ENCODE data around the gene CACNA2D3.

The CACNA2D3 gene

GRCh38 chr3:54274607-54275006 lies 152.3 kb downstream of the CACNA2D3 start:
- DNase-seq (ENCODE audit: low spot score), result no peak

GRCh38 chr3:54279005-54279583 lies 156.7 kb downstream of the CACNA2D3 start:
- no peak for DNase-seq (ENCODE audit: low spot score)

DNA sequence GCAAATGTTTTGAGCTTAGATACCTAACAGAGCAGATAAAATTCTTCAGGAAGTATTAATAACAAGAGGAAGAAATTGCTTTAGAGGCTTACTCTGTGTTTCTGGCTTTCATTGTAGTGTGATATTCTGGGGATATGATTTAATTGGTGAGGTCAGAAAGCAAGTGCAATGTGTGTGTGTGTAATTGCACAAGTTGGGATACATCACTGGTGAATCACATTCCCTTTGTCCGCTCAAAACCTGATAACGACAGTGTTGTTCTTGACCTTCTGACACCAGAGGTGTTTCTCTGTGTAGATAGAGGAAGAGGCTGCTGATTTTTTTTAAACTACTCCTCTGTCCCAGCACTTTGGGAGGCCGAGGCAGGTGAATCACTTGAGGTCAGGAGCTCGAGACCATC lies 161.1 kb downstream of the CACNA2D3 start:
- no peak for DNase-seq (ENCODE audit: low spot score)

- DNase-seq (ENCODE audit: low spot score), result no peak
Measured at GRCh38 chr3:54294214-54294613, 171.9 kb downstream of the CACNA2D3 start.

GRCh38 chr3:54296531-54296930 lies 174.2 kb downstream of the CACNA2D3 start:
- DNase-seq (ENCODE audit: low spot score), result no peak

DNA sequence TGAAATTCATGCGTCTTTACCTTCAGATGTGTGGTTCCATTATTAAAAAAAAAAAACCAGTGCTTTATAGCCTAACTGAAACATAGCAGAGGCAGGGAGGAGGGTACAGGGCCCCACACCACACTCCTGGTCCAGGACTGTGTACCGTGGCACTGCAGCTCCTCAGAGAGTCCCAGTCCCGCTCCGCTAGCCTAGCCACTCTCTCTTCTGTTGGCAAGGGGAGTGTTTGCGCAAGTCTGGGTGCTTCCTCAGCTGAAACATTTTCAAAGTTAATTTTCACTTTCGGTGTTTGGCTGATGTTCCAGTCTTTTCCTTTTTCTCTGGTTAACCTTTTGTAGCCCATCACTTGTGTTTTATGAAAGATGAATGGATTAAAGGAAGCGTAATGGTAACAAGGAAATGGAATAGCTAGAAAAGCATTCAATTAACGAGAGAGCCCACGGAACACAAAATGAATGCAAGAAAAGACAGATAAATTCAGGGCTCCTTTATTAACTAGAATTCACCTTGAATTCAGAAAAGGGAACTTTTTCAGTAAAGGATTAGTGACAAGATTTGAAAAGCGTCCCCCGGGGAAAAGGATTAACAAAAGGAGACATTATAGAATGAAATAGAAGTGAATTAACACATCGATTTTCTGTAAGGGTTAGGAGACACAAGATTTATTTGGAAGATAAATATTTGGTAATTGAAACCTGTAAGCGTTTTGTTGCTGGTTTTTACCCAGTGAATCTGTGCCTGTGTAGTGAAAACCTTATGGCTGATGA lies 177.0 kb downstream of the CACNA2D3 start:
- DNase-seq (ENCODE audit: low spot score), result no peak

GRCh38 chr3:54303517-54304375 lies 181.4 kb downstream of the CACNA2D3 start:
- no peak for DNase-seq (ENCODE audit: low spot score)

GRCh38 chr3:54304877-54305276 lies 182.5 kb downstream of the CACNA2D3 start:
- no peak for DNase-seq (ENCODE audit: low spot score)

DNA sequence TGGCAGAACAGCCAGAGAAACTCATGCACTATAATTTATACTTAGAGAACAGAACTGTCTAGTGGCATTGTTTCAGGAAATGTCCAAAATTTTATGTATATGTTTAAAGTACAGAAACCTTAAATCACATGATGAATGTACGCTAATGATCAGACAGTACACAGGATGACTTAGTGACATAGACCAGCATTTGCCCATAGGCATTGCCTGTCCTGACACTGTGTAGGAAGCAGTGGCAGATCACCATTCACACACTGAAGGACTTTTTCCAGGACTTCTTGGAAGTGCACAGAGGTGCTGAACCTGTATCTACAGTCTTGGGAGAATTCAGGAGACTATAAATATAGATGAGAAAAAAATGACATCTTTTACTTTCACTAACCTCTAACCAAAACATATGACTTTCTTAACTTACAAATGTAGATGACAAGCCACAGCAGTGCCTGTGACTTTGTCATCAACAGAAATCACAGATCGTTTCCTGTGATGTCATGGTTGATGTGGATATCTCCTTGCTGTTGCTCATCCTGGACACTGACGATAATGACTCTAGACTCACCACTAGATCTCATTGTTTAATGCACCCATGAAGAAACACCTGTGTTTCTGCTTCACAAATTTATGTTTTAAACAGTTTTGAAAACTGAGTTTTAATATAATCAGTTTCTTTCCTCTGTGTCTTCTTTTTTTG lies 183.2 kb downstream of the CACNA2D3 start:
- DNase-seq (ENCODE audit: low spot score), result no peak

DNA sequence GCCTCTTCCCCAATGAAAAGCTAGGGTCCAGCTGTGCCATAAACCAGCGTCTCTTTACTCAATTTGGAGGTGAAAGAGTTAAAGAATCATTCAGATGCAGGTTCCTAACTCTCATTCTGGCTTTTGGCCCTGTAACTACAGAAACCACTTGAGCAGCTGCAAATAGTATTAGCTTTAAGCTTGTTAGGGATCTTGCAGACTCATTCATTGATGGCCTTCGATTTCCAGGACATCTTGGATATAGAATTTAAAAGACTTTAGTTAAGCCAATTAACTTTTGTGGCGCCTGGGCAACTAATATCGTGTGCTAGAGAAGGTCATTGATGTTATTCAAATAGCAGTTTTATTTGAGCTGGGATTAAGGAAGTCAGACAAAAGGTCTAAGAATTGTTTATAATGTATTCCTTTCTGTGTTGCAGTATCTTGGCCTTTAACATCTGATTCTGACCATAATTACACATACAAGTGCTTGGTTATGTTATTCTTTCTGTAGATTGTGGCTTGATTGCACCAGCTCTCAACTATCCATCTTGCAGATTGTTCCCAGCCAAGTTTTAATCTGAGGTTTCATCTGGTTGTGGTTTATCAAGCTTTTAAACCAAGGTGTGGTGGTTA lies 185.3 kb downstream of the CACNA2D3 start:
- DNase-seq (ENCODE audit: low spot score), result no peak

- no peak for DNase-seq (ENCODE audit: low spot score)
Measured at GRCh38 chr3:54309601-54310000, 187.2 kb downstream of the CACNA2D3 start.

DNA sequence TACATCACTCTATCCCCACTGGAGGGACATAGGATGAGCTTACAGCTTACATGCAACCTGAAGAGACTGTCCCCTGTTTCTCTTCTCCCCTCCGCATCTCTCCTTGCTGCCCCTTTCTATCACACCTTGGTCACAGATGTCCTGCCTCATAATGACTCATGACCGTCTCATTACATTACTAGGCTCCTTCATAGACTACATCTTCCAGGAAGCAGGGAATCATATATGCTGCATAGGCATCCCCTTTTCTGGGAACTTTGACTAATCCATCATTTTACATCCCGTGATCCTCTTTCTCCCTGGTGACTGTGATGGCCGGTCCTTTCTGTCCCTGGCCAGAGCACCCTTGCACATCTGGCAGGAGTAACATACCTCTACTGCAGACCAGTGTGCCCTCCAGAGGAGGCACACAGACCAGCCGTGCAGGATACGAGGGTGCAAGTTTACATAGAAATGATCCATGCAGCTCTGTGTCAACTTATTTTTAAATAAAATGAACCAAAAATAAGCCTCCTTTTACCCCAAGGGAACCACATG lies 188.9 kb downstream of the CACNA2D3 start:
- DNase-seq (ENCODE audit: low spot score), result no peak

GRCh38 chr3:54312156-54312899 lies 190.0 kb downstream of the CACNA2D3 start:
- no peak for DNase-seq (ENCODE audit: low spot score)

DNA sequence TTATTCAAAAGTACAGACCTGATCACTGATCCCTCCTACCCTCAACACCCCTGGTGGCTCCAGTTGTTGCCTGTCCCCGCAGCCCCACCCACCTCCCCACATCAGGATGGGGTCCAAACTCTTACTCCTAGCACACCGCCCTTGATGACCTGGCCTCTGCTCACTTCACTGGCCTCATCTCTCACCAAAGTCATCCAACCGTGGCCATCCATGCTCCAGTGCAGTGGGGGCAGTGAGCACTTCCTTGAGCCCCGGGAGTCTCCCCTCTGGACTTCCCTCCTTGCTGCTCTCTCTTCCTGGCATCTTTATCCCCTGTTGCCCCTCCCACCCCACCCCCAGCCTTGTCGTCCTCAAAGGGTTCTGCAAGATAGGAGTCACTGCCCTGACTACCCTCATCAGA lies 191.1 kb downstream of the CACNA2D3 start:
- DNase-seq (ENCODE audit: low spot score), result no peak

- no peak for DNase-seq (ENCODE audit: low spot score)
Measured at GRCh38 chr3:54321520-54321919, 199.2 kb downstream of the CACNA2D3 start.

DNA sequence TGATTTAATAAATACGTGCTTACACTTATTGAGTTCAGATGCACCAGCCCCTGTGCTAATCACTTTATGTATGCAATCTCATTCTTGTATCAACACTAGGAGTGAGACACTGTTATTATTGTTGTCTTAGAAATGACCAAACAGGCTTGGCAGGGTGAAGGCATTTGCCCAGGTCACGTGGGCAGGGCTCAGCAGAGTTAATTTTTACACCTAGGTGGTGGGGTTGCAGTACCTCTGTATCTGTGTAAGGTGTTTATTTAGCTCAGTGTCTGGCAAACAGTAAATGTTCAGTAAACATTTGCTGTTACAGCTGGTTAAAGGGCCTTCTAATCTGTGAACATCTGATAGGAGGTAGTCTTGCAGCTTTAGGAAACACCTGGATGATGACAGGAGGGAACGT lies 200.0 kb downstream of the CACNA2D3 start:
- no peak for DNase-seq (ENCODE audit: low spot score)

GRCh38 chr3:54324103-54324502 lies 201.8 kb downstream of the CACNA2D3 start:
- DNase-seq (ENCODE audit: low spot score), result no peak

DNA sequence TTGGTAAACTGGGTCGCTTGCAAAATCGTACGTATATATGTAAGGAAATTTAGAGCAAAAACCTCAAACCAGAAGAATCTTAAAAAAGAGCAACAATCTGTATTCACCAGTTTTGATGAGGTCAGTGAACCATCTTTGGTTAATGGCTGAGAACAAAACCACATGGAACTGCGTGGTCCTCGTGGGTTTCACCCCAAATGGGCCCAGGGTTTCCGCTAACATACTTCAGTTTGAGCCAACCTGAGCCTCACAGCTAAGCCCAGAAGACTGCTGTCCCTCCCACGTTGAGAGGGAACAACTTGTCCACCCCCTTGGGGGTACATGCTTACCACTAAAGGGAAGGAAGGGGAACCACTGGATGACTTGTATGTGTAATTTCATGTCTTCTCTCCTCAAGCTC lies 204.6 kb downstream of the CACNA2D3 start:
- no peak for DNase-seq (ENCODE audit: low spot score)

DNA sequence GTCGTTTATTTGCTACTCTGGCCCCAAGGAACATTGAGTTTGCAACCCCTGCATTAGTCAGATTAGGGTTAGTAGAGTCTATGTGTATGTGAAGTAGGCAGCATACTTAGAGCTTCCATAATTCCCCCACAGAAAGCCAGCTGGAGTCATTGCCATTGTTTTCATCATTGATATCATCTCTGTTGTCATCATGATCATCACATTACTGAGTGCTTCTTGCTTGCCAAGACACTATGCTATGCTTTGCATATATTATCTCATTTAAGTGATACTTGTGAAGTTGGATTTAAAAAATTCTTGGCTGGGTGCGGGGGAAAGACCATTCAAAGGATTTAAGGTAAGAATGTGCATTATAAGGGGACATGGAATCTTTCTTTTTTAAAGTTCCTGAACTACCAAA lies 209.0 kb downstream of the CACNA2D3 start:
- DNase-seq (ENCODE audit: low spot score), result no peak

DNA sequence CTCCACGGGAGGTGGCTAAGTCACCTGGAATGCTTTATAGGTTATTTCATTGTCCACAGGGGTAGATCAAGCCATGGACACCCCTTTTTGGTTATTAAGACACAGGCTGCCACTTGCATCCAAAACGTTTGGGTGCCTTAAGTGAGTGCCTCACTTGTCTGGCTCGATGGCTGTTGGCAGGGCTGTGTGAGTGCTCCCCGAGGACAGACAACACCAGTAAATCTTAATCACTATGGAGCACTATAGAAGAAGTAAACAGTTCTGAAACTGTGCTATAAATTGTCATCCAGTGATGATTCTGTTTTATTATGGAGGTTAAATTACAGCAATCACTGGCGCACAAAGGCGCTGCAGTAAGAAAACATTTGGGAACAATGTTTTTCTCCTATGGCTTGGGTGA lies 215.5 kb downstream of the CACNA2D3 start:
- no peak for DNase-seq (ENCODE audit: low spot score)

- no peak for DNase-seq (ENCODE audit: low spot score)
Measured at GRCh38 chr3:54339608-54340007, 217.3 kb downstream of the CACNA2D3 start.
